ENCODE data around the gene AMH. TPM values are rescaled to one million over a fixed set of nuclear protein-coding genes. Genes with fewer than 3 reads are reported as not detected.

Gene AMH
- total RNA-seq, 1 donor from 2014 or later: 79.1 TPM

DNA sequence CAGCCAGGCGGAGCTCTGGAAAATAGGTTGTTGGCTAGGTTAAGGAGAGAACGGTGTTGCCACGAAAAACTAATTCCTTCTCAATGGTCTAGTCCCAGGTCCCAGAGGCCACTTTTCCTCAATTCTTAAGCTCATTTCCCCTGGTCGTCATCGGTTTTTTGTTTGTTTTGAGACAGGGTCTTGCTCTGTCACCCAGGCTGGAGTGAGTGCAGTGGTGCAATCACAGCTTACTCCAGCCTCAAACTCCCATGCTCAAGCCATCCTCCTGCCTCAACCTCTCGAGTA lies 11.3 kb upstream of the AMH start:
- TF ChIP-seq, protein P1, sequence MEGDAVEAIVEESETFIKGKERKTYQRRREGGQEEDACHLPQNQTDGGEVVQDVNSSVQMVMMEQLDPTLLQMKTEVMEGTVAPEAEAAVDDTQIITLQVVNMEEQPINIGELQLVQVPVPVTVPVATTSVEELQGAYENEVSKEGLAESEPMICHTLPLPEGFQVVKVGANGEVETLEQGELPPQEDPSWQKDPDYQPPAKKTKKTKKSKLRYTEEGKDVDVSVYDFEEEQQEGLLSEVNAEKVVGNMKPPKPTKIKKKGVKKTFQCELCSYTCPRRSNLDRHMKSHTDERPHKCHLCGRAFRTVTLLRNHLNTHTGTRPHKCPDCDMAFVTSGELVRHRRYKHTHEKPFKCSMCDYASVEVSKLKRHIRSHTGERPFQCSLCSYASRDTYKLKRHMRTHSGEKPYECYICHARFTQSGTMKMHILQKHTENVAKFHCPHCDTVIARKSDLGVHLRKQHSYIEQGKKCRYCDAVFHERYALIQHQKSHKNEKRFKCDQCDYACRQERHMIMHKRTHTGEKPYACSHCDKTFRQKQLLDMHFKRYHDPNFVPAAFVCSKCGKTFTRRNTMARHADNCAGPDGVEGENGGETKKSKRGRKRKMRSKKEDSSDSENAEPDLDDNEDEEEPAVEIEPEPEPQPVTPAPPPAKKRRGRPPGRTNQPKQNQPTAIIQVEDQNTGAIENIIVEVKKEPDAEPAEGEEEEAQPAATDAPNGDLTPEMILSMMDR (conservative IDR thresholded peaks at IDR 0.05): no peak
- peak overlapping the region; percentile 98 for H3K27ac Mint-ChIP-seq (ENCODE audit: unreplicated experiment)
- no peaks in the 10 kb centered on the region for H3K9me3 Mint-ChIP-seq
- peaks cover 70% of the 10 kb centered on the region for H3K4me1 Mint-ChIP-seq
- peaks cover 6% of the 10 kb centered on the region for H3K27me3 Mint-ChIP-seq (ENCODE audit: low read depth)
- peak overlapping the region; percentile 97 for H3K4me3 Mint-ChIP-seq
- DNase-seq (ENCODE audit: low read depth, low spot score): no peak
- peaks cover 13% of the 10 kb centered on the region for H3K36me3 Mint-ChIP-seq (ENCODE audit: low read depth)

DNA sequence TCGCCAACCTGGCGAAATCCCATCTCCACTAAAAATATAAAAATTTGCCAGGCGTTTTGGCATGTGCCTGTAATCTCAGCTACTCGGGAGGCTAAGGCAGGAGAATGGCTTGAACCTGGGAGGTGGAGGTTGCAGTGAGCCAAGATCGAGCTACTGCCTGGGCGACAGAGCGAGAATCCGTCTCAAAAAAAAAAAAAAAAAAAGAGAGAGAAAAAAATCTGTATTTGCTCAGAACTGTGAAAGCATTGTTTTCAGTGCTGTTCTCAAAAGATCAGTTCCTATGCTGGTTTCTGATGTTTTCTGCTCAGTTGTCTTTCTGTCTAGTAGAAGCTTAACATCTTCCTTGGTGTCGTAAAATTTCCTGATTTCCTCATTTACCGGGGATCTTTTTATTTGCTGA lies 9.9 kb upstream of the AMH start:
- H3K4me1 Mint-ChIP-seq: peaks cover 69% of the 10 kb centered on the region
- no peak for DNase-seq (ENCODE audit: low read depth, low spot score)

DNA sequence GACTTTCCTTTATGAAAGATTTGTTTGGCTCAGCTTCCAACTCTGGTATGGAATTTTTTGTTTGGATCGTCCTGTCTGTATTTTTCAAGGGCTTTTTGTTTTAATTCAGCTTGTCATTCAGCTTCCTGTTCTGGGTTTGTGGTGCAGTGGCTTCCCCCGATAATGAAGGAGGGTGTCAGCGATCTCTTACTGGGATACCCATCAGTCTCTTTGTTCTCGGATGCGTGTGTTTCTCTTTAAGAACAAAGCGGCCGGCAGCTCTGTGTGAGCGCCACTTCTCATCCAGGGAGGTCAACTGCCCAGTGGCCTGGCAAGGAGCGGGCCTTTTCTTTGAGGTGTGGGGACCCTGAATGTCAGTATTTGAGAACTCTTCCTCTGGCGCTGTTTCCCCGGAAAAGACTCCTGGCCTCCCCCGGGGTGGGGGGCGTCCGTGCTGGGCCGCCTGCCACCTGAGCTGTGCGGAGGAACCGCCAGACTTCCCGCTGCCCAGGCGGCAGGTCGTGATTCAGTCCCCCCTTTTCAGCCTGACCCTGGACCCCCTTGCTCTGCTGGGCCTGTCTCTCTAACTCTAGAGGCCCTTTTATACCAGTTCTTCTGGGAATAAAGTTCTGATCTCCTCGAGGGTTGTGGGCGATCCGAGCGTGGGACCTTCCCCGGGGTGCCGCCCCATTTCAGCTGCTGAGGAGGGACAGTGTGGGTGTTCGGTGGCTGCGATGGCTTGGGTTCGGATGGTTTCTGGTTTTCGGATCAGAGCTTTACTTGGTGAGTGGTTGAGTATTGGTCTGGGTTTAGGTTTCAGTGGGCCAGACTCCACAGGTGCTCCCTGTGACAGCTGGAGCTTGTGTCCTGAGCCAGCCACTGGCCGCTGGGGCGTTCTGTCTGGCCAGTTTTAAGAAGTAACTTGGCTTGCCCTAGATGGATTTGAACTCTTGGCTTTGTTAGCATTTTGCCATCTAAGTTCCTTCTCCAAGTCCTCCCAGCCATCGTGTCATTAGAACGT lies 9.1 kb upstream of the AMH start:
- Mint-ChIP-seq H3K4me3 (peak overlapping the region; percentile 97), H3K4me1 (peaks cover 64% of the 10 kb centered on the region), H3K27me3 (ENCODE audit: low read depth) (peaks cover 6% of the 10 kb centered on the region), H3K9me3 (no peaks in the 10 kb centered on the region), H3K36me3 (ENCODE audit: low read depth) (peaks cover 16% of the 10 kb centered on the region), H3K27ac (ENCODE audit: unreplicated experiment) (peak overlapping the region; percentile 97)
- no peak for DNase-seq (ENCODE audit: low read depth, low spot score)
- TF ChIP-seq, protein P1 (conservative IDR thresholded peaks at IDR 0.05): no peak

More for the DNA sequence above, 9.9 kb upstream of the AMH start:
- Mint-ChIP-seq H3K9me3 (no peaks in the 10 kb centered on the region), H3K4me3 (peak overlapping the region; percentile 97), H3K27me3 (ENCODE audit: low read depth) (peaks cover 6% of the 10 kb centered on the region), H3K27ac (ENCODE audit: unreplicated experiment) (peak overlapping the region; percentile 96), H3K36me3 (ENCODE audit: low read depth) (peaks cover 13% of the 10 kb centered on the region)
- TF ChIP-seq, protein P1 (conservative IDR thresholded peaks at IDR 0.05): no peak

DNA sequence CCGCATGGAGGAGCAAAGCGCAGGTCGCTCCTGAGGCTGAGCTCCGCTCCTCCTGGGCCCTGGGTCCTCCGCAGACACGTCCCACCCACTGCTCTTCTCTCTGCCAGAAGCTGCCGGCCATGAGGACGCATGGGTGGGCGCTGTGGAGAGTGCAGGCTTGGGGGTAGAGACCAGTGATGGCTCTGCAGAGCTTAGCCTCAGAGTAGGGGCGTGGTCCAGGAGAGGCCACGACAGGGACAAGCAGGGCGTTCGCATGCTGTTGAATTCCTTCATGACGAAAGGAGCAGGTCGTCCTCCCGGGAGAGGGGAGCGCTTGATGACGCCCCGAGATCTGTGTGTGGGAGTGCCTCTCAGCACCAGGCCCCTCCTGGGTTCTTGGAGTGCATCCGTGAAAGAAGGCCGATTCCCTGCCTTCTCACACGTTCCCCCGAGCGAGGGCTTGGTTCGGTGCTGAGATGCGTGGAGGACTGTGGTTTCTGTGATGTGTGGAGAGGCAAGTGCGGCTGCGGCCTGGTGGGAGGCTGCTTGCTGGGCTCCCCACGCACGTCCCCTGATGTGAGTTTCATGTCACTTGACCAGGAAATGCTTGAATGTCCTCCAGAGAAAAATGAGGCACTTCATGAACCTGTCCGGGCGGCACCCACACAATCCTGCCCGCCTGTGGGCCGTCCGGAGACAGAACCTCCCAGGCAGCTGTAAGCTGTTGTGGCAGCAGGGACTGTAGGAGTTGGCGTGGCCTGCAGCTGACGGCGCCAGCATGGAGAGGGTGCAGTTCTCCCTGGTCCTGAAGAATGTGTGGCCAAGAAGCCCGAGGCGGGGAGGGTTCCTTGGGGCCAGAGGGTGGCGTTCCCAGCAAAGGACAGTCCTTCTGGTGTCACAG lies 8.0 kb upstream of the AMH start:
- peak overlapping the region; percentile 97 for H3K4me3 Mint-ChIP-seq
- no peaks in the 10 kb centered on the region for H3K9me3 Mint-ChIP-seq
- no peak for DNase-seq (ENCODE audit: low read depth, low spot score)
- peaks cover 3% of the 10 kb centered on the region for H3K27me3 Mint-ChIP-seq (ENCODE audit: low read depth)
- H3K4me1 Mint-ChIP-seq: peaks cover 60% of the 10 kb centered on the region
- TF ChIP-seq, protein P1 (conservative IDR thresholded peaks at IDR 0.05): no peak
- peaks cover 13% of the 10 kb centered on the region for H3K36me3 Mint-ChIP-seq (ENCODE audit: low read depth)
- H3K27ac Mint-ChIP-seq (ENCODE audit: unreplicated experiment): peak overlapping the region; percentile 67

DNA sequence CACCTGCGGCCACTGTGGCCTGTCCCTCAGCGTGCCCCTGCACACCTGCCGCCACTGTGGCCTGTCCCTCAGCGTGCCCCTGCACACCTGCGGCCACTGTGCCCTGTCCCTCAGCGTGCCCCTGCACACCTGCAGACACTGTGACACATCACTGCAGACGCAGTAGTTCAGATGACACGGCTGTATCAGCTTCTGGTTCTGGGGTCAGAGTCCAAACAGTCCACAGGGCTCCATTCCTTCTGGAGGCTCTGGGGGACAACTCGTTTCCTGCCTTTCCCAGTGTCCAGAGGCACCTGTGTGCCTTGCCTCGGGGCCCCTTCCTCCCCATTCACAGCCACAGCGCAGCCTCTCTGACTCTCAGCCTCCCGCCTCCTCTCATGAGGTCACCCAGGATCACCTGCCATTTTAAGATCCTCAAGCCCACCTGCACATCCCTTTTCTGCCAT lies 7.0 kb upstream of the AMH start:
- H3K36me3 Mint-ChIP-seq (ENCODE audit: low read depth): peaks cover 10% of the 10 kb centered on the region
- TF ChIP-seq, protein P1 (conservative IDR thresholded peaks at IDR 0.05): no peak
- H3K27ac Mint-ChIP-seq (ENCODE audit: unreplicated experiment): no peak overlapping the region
- H3K4me3 Mint-ChIP-seq: peak overlapping the region; percentile 57
- no peak for DNase-seq (ENCODE audit: low read depth, low spot score)
- H3K27me3 Mint-ChIP-seq (ENCODE audit: low read depth): no peaks in the 10 kb centered on the region
- H3K4me1 Mint-ChIP-seq: peaks cover 53% of the 10 kb centered on the region
- no peaks in the 10 kb centered on the region for H3K9me3 Mint-ChIP-seq

All from neural crest cell (in vitro differentiated cells).